HG02852 (cell line): ENCODE results near the gene PLEKHG4B.

Experiments used
- ATAC-seq: cut with Tn5 transposase; IDR thresholded peaks from one replicate; pipeline ENCODE4 v1.9.1; 2021; ENCODE audit warnings: mild to moderate bottlenecking, moderate library complexity; ENCODE audit not compliant: unreplicated experiment

The PLEKHG4B gene

DNA sequence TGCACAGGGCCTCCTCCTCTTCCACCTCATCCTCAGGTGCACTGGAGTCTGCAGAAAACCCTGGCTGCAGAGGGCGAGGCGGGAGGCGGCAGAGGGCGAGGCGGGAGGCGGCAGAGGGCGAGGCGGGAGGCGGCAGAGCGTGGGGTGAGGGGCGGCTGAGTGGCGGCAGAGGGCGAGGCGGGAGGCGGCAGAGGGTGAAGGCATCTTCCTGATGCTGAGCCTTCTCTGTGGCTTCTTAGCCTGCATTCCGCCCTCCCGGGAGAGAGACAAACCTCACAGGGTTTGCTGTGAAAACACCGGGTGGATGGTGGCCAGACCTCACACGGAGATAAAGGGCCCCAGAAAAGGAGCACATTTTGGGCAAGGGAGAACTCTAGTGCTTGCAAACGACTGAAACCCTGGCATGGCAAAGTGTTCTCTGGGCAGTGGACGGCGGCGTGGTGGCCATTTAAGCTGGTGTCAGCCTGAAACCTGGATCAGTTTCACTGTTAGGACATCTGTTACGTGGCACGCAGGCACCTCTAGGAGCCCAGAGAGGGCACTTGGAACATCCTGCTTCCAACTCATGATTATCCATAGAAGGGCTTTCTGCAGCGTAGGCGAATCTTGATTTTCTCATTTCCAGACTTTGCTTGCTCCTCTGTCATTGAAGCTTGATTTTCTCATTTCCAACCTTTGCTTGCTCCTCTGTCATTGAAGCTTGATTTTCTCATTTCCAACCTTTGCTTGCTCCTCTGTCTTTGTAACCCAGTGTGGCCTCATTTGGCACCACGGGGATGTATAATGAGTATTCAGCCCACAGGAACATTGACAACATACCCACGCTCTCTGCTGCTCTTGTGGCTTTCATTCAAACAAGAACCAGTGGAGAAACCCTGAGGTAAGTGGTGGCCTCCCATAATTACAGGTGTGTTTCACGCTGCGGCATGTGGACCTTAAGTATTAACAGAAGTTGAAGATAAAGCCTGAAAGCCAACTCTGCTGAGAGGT lies 16.3 kb upstream of the PLEKHG4B start:
- no peak for ATAC-seq

DNA sequence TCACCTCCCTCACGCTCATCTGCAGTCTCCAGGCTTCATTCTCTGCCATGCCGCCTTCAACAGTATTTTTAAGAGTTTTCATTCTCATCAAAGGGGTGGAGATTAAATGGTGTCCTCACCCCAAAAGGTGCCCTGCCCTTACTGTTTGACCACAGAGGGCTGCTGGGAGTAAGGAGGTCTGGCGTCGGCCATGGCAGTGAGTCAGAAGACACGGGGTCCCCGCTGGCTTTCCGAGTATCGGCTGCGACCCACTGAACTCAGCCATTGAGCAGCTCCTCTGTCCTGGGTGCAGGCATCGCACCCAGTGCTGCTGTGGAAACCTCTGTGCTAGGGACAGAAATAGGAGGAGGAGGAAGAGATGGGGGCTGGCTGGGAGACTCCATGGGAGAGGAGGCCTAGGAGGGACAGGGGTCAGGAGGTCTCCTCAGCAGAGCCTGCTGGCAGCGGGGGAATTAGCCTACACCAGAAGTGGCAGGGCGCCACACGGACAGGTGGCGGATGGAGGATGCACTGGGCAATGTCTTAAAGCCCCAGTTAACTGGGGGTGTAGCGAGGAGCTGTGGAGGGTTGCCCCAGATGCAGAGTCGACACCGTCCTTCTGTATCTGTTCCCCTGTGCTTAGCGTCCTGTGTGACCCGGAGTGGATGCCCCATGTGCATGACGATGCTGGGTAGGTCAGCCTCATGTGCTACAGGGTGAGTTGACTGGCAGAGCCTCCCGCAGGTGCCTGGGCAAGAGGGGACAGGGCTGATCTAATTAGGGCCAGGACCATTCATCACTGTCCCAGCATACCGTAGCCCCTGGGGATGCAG lies 15.4 kb upstream of the PLEKHG4B start:
- ATAC-seq, result no peak

DNA sequence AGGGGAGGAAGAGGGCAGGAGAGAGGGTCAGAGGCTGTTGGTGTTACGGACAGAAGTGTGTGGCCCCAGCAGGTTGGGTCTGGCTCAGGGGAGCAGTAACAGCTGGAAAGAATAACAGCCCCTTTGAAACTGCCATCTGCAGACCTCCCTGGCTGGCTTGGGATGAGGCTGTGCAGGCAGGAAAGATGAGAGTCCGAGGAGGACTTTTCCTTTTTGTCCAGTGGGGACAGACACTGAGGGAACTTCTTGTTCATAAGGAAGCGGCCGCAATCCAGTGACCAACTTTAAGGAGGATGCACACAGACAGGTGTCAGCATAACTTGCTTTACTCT lies 14.8 kb upstream of the PLEKHG4B start:
- ATAC-seq, result no peak

DNA sequence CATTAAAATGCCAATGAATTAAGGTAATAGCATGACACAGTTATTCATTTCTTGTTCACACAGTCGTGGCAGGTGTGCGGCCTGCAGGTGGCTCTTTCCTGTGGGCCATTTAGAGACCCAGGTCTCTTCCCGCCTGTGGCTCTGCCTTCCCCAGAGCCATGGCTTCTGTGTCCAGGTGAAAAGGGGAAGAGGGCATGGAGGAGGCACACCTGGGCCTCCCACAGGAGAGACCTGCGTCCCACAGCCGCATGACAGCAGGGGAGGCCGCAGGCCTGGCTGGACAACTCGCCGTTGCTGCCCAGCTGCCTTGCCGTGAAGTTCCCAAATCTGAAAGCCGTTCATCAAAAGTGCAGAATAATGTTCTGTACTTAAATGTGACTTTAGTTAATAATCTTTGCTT lies 14.4 kb upstream of the PLEKHG4B start:
- no peak for ATAC-seq

DNA sequence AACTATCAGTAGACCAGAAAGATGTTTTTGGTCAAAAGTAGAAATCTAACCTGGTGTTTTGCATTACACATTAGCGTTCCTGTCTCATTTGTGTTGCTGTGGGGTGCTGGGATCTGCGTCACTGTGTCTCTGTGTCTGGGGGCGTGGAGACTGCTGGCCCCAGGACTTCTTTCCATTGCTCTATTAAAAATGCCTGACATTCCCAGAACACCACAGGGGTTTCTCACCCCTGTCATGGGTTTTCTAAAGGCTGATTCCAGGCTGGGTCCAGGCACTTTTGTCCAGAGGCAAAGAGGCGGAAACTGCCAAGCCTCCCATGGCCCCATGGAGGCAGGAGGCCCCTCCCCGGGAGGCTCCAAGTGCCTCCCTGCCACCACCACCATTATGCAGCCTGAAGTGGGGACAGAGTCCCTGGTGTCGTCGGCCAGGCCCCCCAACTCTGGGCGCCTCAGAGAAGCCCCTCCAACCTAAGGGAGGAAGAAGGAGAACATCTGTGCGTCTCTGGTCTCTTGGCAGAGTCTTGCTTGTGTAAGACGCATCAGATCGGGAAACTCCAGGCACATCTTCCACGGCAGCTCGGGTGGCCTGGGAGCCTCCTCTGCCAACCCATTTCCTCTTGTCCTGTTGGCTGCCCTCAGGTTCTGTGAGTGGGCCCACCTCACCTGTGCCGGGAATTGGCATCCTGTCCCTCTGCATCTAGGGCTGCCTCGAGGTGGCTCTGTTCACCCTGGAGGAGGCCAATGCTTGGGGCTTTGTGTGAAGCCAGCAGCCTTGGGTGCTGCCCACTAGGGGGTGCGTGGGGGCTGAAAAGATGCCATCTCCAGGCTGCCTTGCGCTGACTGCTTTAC lies 13.8 kb upstream of the PLEKHG4B start:
- ATAC-seq, result no peak

DNA sequence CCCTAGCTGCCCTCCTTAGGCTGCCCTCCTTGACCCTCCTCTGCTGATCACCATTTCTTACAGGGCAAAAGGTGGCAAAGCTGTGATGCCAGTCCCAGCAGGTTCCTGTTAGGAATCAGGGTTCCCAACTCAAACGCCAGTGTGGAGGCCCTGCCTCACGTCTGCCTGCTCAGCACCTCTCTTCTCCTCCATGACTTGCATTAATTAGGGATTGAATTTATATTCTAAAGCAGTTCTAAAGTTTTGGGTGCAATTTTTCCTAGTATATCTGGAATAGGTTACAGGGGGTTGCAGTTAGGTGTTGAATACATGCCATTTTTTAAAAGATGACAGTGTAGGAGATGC lies 13.2 kb upstream of the PLEKHG4B start:
- ATAC-seq, result no peak

DNA sequence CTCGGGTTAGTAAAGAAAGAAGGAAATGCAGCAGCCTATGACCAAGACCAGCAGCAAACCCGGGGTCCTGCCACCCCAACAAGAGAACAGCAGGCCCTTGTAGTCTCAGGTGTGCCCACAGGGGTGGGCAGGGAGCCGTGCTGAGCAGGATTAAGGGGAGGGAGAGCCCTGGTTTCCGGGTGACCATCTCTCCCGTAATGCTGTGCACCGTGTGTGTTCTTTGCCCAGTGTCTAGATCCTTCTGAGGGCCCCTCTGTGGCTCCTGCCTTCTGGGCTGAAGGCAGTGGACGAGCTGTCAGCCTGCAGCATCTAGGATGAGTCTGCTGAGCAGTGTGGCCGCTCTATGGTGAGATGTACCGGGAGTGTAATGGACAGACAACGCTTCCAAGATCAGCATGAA lies 12.7 kb upstream of the PLEKHG4B start:
- ATAC-seq, result no peak

DNA sequence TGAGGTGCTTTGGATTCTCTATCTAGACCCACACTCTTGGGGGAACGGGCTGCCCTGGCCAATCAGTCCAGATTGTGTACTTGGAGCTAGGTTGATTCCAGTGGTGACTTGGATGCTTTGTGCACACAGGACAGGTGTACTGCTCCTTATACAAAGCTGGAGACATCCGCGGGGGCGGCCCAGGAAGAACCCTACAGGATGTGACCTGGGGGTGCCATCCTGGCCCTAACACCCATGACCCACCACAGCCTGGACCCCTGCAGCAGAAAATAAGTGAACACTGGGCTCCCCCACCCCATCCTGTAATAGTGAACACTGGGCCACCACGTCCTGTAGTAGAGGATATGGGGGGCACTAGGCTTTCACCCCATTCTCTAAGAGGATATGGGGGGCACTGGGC lies 12.1 kb upstream of the PLEKHG4B start:
- no peak for ATAC-seq

DNA sequence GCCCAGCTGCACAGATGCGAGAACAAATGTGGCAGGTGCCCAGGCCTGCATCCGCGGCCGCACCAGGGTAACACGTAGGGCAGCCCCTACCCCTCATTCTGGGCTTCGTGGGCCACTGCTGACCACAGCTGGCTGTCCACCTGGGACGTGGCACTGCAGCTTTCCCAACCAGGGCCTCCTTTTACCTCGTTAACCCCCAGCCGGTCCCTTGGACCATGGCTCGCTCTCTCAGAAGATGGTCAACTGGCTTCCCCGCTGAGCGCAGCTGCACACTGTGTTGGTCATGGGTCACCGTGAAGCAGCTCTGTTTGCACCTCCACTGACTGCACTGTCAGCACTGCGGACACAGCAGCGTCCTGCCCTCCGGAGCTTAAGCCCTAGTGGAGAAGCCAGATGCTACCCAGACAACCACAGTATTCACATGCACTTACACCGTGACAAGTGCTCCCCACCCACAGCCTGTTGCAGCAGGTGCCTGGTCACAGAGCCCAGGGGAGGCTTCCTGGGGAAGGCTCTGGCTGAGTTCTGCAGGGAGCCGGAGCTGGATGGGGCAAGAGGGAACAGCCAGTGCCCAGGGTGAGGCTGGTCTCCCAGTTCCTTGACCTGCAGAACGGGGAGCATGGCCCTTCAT lies 10.5 kb upstream of the PLEKHG4B start:
- ATAC-seq, result no peak

DNA sequence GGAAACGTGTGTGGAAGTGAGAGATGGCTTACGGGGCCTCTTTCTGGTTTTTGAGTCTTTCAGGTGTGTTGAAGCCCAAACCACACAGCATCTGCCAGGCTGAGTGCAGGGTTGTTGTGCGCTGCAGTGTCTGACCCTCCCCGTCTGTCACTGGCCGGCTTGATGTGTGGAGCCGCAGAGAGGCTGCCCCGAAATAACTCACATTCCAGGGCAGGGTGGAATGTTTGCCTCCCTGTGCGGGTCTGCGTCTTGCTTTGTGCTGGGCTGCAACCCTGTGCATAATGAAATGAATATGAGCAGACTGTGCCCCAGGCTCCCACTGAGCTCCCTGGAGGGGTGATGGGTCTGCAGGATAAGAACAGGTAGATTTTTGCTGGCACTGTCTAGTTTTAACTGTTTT lies 9.9 kb upstream of the PLEKHG4B start:
- ATAC-seq, result no peak

DNA sequence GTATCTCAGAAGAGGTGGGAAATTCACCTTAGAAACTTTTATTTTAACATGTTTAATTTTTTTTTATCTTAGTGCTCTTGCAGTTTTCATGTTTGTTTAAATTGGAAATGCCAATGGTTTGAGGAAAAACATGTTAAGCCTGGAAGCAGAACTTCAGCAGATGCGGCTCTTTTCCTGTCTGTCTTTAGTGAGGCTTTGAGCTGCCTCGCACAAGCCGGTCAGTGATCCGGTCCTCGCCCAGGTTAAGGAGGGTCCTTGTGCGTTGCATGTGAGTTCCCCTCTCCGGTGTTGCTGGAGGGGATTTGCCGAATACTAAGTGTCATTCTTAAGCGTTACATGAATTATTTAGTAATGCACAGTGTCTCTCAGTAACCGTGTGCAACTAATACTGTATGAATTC lies 9.4 kb upstream of the PLEKHG4B start:
- no peak for ATAC-seq

DNA sequence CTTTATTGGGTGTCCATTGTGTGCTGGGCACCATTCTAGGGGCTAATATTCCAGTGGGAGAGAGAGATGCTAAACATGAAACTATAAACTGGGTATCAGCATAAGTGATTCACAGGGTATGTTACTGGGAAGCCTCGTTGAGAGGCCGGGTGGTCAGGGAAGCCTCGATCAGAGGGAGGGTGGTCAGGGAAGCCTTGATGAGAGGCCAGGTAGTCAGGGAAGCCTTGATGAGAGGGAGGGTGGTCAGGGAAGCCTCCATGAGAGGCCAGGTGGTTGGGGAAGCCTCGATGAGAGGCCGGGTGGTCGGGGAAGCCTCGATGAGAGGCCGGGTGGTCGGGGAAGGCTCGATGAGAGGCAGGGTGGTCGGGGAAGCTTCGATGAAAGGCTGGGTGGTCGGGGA lies 8.9 kb upstream of the PLEKHG4B start:
- no peak for ATAC-seq

DNA sequence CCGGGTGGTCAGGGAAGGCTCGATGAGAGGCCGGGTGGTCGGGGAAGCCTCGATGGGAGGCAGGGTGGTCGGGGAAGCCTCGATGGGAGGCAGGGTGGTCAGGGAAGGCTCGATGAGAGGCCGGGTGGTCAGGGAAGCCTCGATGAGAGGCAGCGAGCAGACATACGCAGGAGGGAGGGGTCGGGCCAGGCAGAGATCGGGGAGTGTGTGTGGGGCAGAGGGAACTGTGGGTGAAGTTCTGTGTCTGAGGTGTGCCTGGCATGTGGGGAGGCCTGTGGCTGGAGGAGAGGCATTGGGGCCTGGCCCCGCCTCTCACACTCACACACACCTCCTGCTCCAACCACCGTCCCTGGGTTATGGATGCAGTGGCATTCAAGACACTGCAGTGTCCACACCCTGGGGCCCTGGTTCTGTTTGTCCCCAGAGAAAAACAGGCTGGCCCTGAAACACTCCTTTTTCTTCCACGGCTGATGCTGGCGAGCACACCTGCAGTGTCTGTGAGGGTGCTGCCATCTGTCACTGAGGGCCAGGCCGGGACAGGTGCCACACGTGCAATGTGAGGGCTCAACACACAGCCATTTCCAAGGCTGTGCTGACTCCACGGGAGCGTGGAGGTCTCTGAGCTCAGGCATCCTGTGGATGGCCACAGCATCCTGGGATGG lies 6.5 kb upstream of the PLEKHG4B start:
- ATAC-seq, result no peak

DNA sequence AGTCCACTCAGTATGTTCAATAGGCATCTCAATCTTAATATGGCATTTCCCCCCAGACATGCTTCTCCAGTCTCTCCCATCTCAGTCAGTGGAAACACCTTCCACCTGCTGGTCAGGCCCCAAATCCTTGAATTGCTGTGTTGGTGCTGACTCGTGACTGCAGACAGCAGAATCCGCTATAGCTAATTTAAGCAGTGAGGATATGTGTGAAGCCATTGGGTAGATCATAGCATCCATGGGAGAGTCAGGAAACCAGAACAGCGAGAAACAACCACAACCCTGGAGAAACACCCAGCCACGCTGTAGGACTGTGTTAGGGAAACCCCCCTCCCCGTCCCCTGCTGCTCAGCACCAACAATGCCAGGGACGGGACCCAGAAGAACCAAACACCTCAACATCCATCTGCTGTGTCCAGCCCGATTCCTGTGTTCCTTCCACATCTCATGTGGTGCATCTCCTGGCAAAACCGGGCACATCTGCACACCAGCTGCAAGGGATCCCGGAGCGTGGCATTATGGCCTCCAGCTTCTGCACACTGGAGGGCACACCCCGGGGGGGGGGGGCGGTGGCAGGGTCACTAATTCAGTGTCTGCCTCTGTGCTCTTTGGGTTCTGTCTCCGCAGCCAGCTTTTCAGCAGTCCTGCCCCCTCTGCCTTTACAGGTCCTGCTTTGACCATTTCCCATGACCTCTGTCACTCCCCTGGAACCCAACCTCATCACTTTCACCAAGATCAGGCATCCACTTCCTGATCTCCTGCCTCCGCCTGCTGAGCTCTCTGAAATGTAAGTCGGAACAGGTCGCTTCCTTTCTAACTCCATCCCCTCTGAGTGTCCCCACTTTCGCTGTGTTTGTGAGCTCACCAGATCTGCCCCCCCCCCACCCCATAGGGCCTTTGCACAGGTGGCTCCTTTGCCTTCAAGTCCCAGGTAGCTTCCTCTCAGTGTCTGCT lies 2.4 kb upstream of the PLEKHG4B start:
- ATAC-seq, result no peak

DNA sequence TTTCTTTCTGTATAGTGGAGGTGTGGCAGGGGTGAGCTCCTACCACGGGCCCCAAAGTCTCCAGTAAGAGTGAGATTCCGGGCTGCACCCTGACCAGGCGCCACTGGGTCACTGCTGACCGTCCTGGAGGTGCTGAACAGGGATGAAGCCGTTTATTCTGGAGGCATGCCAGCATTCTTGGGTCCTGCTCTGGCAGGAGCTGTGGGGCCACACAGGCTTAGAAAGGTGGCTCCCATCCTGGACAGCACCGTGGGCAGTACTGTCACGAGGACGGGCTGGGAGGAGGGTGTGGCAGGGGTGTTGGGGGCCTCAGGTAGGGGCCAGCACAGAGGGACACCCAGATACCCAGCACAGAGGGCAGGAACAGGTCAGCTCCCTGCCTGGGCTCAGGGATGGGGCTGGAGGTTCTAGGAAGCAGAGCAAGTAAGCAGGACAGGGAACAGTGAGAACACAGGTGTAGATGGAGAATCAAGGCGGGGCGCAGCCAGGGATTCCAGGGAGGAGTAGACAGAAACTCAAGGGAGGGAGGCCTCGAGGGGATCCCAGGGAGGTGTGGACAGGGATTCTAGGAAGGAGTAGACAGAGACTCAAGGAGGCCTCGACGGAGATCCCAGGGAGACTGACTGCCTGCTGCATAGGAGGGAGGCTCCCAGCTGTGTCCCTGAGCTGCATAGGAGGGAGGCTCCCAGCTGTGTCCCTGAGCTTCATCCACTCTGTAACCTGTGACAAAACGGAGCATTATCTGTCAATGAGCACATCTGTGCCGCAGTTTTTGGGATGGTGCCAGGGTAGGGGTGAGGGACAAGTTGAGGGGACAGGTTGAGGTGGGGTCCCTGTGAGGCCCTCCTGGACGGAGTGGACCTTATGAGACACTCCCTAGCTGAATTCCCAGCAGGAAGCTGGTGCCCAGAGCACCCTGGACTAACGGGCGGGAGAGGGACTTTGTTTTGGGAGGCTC lies 1.1 kb upstream of the PLEKHG4B start:
- no peak for ATAC-seq

DNA sequence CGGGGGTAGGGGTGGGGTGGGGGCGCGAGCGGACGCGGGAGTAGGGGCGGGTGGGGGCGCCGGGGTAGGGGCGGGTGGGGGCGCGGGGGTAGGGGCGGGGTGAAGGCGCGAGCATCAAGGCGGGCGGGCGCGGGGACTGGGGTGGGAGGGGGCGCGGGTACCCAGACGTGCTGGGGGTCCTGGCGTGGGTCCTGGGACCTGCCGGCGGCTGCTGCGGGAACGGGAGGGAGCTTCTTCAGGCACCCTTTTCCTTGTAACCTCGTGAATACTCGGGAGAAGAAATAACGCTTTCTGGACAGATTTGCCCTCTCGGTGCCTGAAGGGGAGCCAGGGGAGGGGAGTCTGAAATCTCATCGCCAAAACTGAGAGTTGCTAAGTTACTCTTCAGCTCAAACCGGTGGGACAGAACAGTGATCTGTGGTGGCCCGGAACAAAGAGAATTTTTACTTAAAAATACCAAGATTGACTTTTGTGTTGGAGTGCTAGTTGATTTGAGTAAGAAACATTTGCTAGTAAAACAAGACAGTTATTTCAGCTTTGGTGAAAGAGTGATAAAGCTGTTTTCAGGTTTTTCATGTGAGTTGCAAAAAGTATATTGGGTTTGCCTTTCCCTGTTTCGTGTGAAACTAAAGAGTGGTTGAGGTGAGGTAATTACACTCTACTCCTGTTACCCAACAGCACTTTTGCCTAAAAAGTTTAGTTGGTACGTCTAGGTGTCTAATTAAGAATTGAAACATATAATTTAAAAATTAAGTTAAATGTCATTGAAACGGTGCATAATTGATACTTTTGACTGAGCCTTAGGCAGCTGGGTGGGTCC lies 643 bp downstream of the PLEKHG4B start:
- no peak for ATAC-seq
